Stimulated activated naive CD8-positive, alpha-beta T cell treated with anti-CD3 and anti-CD28 coated beads, Interleukin-15, Interleukin-2, amounts not matched to agents 100 ng/mL and 50 ng/mL, for 24 hours (primary cell): ENCODE measurements around the gene NDUFAF2.

Source experiments
- H3K27ac Mint-ChIP-seq: one replicate; pipeline ENCODE4 v1.8.0; 2021; ENCODE audit warnings: mild to moderate bottlenecking, mixed read lengths
- H3K27me3 Mint-ChIP-seq: one replicate; pipeline ENCODE4 v1.8.0; 2021; ENCODE audit warnings: mixed read lengths
- H3K36me3 Mint-ChIP-seq: one replicate; pipeline ENCODE4 v1.8.0; 2021; ENCODE audit warnings: low read depth, mixed read lengths
- H3K4me1 Mint-ChIP-seq: one replicate; pipeline ENCODE4 v1.8.0; 2021; ENCODE audit warnings: low read depth, mixed read lengths
- H3K4me3 Mint-ChIP-seq: one replicate; pipeline ENCODE4 v1.8.0; 2021; ENCODE audit warnings: mild to moderate bottlenecking, mixed read lengths
- H3K9me3 Mint-ChIP-seq: one replicate; pipeline ENCODE4 v1.8.0; 2021; ENCODE audit warnings: mixed read lengths

Gene NDUFAF2

DNA sequence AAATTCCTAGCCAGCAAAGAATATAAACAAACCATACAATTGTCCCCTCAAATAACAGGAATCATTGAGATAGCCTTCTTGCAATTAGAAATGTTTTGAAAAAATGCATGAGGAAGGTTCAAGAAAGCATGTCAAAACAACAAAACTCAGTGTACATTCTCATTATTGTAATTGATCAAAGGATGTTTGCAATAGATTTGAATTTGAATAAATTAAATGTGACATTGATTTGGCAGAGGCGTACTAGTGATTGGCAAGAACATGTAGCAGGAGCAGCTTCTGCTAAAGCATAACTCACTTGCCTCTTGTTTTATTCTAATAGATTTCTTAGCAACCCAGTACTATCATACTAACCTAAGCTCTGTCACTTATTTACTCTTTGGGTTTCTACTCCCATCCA, 197.4 kb downstream of the NDUFAF2 start:
- Mint-ChIP-seq H3K9me3 (peaks cover 13% of the 10 kb centered on the region), H3K36me3 (peaks cover 20% of the 10 kb centered on the region), H3K4me3 (no peak overlapping the region), H3K4me1 (no peaks in the 10 kb centered on the region), H3K27me3 (no peaks in the 10 kb centered on the region), H3K27ac (no peak overlapping the region)

GRCh38 chr5:61142811-61143210, 197.8 kb downstream of the NDUFAF2 start:
- no peaks in the 10 kb centered on the region for H3K4me1 Mint-ChIP-seq
- no peak overlapping the region for H3K27ac Mint-ChIP-seq
- H3K4me3 Mint-ChIP-seq: no peak overlapping the region
- no peaks in the 10 kb centered on the region for H3K27me3 Mint-ChIP-seq
- H3K9me3 Mint-ChIP-seq: peaks cover 13% of the 10 kb centered on the region
- H3K36me3 Mint-ChIP-seq: peaks cover 21% of the 10 kb centered on the region

GRCh38 chr5:61148515-61148914, 203.5 kb downstream of the NDUFAF2 start:
- Mint-ChIP-seq H3K9me3 (peaks cover 22% of the 10 kb centered on the region), H3K27ac (no peak overlapping the region), H3K36me3 (peaks cover 48% of the 10 kb centered on the region), H3K4me1 (no peaks in the 10 kb centered on the region), H3K4me3 (no peak overlapping the region), H3K27me3 (no peaks in the 10 kb centered on the region)

DNA sequence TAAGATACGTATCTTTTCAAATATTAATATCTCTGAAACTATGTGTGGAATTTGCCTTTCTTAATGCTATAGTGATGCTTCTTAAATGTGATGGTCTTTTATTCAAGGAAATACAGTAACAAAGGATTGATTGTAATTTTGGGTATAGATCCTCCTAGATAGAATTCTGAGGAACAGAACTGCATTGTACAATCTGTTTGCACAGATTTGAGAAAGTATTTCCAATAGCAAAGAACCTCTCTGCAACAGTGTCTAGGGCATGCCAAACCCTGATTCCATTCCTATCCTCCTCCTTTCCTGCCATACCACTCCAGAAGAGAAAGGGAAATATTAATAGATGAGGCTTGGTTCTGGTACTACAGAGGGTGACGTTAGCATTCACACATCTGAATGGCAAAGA, 206.9 kb downstream of the NDUFAF2 start:
- H3K9me3 Mint-ChIP-seq: peaks cover 9% of the 10 kb centered on the region
- no peak overlapping the region for H3K27ac Mint-ChIP-seq
- no peak overlapping the region for H3K4me3 Mint-ChIP-seq
- H3K27me3 Mint-ChIP-seq: no peaks in the 10 kb centered on the region
- H3K36me3 Mint-ChIP-seq: peaks cover 63% of the 10 kb centered on the region
- no peaks in the 10 kb centered on the region for H3K4me1 Mint-ChIP-seq

DNA sequence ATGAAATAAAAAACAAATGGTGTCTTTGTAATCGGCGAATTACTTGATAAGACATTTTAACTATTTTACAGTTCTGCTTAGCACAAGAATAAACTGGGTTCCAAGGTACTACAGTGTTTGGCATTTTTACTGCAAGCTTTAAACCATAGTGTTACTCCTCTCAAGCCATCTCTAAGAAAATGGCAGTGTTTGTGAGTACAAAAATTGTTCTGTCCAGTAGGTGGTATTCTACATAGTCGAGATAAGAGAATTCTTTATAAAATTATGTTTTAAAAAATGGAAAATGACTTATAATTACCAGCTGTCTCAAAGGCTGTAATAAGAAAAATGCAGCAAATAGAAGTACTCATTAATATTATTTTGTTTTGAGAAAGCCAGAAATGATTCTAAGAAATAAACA, 214.1 kb downstream of the NDUFAF2 start:
- H3K4me1 Mint-ChIP-seq: peaks cover 34% of the 10 kb centered on the region
- no peak overlapping the region for H3K27ac Mint-ChIP-seq
- peak overlapping the region; percentile 5 for H3K4me3 Mint-ChIP-seq
- H3K27me3 Mint-ChIP-seq: no peaks in the 10 kb centered on the region
- peaks cover 78% of the 10 kb centered on the region for H3K36me3 Mint-ChIP-seq
- H3K9me3 Mint-ChIP-seq: peaks cover 7% of the 10 kb centered on the region

DNA sequence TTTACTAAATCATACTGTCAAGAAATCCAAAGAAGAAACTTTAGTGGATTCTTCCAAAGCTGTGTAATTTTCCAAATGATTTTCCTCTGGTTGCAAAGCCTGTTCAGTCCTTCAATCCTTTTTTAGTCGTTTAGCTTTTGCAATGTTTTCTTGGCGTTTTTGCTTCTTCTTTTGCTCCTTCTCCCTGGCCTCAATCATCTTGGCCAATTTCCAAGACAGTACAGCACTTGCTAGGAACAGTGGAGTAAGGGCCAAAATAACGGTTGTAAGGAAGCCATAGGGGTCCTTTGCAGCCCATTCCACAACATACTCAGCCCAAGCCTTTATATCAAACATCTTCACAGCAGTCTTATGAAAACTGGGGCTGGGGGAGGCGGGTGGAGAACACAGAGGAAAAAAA, 214.8 kb downstream of the NDUFAF2 start:
- Mint-ChIP-seq H3K9me3 (peaks cover 7% of the 10 kb centered on the region), H3K27me3 (no peaks in the 10 kb centered on the region), H3K4me1 (peaks cover 38% of the 10 kb centered on the region), H3K27ac (peak overlapping the region; percentile 64), H3K36me3 (peaks cover 70% of the 10 kb centered on the region), H3K4me3 (peak overlapping the region; percentile 30)

DNA sequence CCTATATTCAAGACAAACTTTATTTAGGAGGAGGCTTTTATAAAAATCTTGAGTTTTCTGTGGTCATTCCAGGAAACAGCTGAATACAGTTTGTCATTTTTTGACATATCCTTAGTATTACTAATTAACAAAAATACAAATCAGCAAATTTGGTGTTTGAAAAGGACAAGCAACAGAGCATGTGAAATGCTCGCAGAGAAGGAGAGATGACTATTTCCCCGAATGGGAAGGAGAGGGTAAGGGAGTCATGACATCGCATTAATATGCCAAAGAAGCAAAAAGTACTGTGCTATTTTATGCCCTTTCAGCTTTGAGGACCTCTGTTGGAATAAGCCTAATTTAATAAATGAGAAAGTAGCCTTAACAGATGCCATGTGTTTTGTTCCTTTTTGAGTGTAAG, 215.5 kb downstream of the NDUFAF2 start:
- Mint-ChIP-seq H3K27me3 (no peaks in the 10 kb centered on the region), H3K27ac (peak overlapping the region; percentile 64), H3K4me1 (peaks cover 38% of the 10 kb centered on the region), H3K4me3 (peak overlapping the region; percentile 72), H3K36me3 (peaks cover 64% of the 10 kb centered on the region), H3K9me3 (peaks cover 7% of the 10 kb centered on the region)

- Mint-ChIP-seq H3K27ac (peak within 1 kb of the TSS; percentile 97), H3K4me3 (peak within 1 kb of the TSS; percentile 93), H3K27me3 (no peaks in the 10 kb centered on the region), H3K4me1 (peaks cover 38% of the 10 kb centered on the region), H3K9me3 (peaks cover 7% of the 10 kb centered on the region), H3K36me3 (peaks cover 49% of the 10 kb centered on the region)
Measured at GRCh38 chr5:61162010-61162831, 217.2 kb downstream of the NDUFAF2 start, which contains the start of gene SMIM15. SMIM15 (minus strand) TSS chr5:61162468; CDS start chr5:61160171, 2,297 bp downstream.

DNA sequence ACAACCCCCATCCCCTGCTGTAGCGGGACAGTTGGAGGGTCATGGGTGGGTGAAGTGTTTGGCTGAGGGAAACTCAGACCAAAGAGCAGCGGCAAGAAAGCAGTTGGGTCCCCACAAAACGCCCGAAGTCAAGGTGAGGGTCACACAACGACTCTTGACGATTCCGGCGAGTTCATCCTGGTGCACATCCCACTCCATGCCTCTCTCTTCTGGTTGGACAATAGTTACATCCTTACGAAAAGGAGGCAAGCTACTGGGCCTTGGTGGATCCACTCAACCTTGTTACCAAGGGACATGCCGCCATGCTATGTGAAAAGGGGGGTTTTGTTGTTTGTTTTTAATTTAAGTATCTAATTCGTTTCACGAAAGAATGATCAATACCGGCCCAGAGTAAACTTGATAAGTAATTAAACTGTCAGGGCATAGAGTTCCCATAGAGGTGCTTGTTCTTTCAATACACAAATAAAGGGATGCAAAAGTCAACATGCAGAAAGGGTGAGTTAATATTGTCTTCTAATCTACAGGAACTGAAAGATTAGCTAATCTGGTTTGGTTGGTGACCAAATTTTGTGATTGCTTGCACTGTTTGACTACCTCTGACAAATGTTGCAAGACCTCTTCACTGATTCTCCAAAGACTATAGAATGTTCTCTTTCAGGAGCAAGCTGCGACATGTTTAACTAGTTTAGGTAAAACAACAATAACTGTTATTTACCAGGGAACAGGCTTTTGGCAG, 218.0 kb downstream of the NDUFAF2 start:
- peaks cover 45% of the 10 kb centered on the region for H3K36me3 Mint-ChIP-seq
- H3K27me3 Mint-ChIP-seq: no peaks in the 10 kb centered on the region
- peaks cover 7% of the 10 kb centered on the region for H3K9me3 Mint-ChIP-seq
- peaks cover 38% of the 10 kb centered on the region for H3K4me1 Mint-ChIP-seq
- H3K27ac Mint-ChIP-seq: peak overlapping the region; percentile 86
- peak overlapping the region; percentile 93 for H3K4me3 Mint-ChIP-seq

DNA sequence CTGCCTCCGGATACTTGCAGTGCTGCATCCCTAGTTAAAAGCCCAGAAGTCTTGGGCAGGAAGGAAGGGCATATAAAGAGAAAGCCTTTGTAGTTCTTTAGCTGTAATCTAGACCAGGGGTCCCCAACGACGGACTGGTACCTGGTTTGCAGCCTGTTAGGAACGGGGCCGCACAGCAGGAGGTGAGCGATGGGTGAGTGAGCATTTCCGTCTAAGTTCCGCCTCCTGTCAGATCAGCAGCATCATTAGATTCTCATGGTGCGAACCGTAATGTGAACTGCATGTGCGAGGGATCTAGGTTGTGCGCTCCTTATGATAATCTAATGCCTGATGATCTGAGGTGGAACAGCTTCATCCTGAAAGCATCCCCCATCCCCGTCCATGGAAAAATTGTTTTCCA, 218.9 kb downstream of the NDUFAF2 start:
- Mint-ChIP-seq H3K4me1 (peaks cover 34% of the 10 kb centered on the region), H3K9me3 (peaks cover 7% of the 10 kb centered on the region), H3K27ac (no peak overlapping the region), H3K4me3 (peak overlapping the region; percentile 93), H3K36me3 (peaks cover 35% of the 10 kb centered on the region), H3K27me3 (no peaks in the 10 kb centered on the region)

- peaks cover 5% of the 10 kb centered on the region for H3K36me3 Mint-ChIP-seq
Measured at GRCh38 chr5:61167382-61167781, 222.4 kb downstream of the NDUFAF2 start.

DNA sequence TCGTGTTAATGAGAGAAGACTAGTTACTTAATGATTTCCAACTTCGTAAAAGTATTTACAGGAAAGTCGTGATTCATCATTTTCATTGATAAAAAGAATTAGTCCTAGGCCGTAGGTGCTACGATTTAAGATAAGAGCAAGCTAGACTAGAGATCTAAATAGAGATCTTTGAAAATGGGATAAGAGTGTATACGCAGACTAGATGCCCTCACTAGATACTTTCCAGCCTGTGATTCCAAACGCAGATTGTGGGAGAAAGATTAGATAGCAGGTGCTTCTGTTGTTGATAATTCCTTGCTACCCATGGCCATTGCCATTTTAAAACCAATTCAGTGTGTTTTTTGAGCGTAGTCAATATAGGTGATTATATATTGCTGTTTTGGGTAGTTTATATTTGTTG, 223.9 kb downstream of the NDUFAF2 start:
- no peaks in the 10 kb centered on the region for H3K36me3 Mint-ChIP-seq
- H3K4me3 Mint-ChIP-seq: no peak overlapping the region
- no peak overlapping the region for H3K27ac Mint-ChIP-seq
- no peaks in the 10 kb centered on the region for H3K27me3 Mint-ChIP-seq
- no peaks in the 10 kb centered on the region for H3K9me3 Mint-ChIP-seq
- H3K4me1 Mint-ChIP-seq: peaks cover 5% of the 10 kb centered on the region

More at GRCh38 chr5:61167382-61167781, 222.4 kb downstream of the NDUFAF2 start:
- no peak overlapping the region for H3K27ac Mint-ChIP-seq
- peaks cover 14% of the 10 kb centered on the region for H3K4me1 Mint-ChIP-seq
- peaks cover 7% of the 10 kb centered on the region for H3K9me3 Mint-ChIP-seq
- H3K27me3 Mint-ChIP-seq: no peaks in the 10 kb centered on the region
- no peak overlapping the region for H3K4me3 Mint-ChIP-seq

DNA sequence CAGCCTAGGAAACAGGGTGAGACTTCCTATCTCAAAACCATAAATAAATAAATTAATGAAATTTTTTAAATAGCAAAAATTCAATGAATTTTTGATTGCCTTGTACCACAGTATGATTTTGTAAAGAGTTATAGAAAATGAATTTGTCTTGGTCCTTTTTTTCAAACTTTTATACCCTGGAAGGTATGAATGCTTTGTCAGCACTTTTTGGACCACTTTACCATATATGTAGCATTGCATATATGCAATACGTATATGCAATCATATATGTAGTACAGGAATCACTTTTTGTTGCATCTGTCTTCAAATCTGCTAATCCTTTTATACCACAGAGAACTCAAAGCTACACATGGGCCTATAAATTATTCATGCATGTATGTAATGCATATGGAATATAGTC, 226.5 kb downstream of the NDUFAF2 start:
- H3K36me3 Mint-ChIP-seq: no peaks in the 10 kb centered on the region
- H3K4me3 Mint-ChIP-seq: no peak overlapping the region
- no peaks in the 10 kb centered on the region for H3K27me3 Mint-ChIP-seq
- H3K4me1 Mint-ChIP-seq: no peaks in the 10 kb centered on the region
- H3K27ac Mint-ChIP-seq: no peak overlapping the region
- H3K9me3 Mint-ChIP-seq: no peaks in the 10 kb centered on the region

- Mint-ChIP-seq H3K4me1 (peaks cover 6% of the 10 kb centered on the region), H3K27me3 (no peaks in the 10 kb centered on the region), H3K27ac (no peak overlapping the region), H3K36me3 (no peaks in the 10 kb centered on the region), H3K9me3 (no peaks in the 10 kb centered on the region), H3K4me3 (no peak overlapping the region)
Measured at GRCh38 chr5:61176631-61177030, 231.6 kb downstream of the NDUFAF2 start.

- Mint-ChIP-seq H3K9me3 (no peaks in the 10 kb centered on the region), H3K27me3 (no peaks in the 10 kb centered on the region), H3K27ac (no peak overlapping the region)
Measured at GRCh38 chr5:61177070-61177469, 232.1 kb downstream of the NDUFAF2 start.

More at GRCh38 chr5:61177070-61177469, 232.1 kb downstream of the NDUFAF2 start:
- H3K4me3 Mint-ChIP-seq: no peak overlapping the region
- peaks cover 6% of the 10 kb centered on the region for H3K4me1 Mint-ChIP-seq
- no peaks in the 10 kb centered on the region for H3K36me3 Mint-ChIP-seq
